GM23248 (cell line): Measurements from ENCODE around the gene BBS1. TPM values are rescaled to one million over a fixed set of nuclear protein-coding genes. Genes with fewer than 3 reads are reported as not detected.
"Not testable (repeated sequence)": the region's sequence is repeated elsewhere in the genome, so short reads cannot be mapped to it uniquely, and the experiment has no call there.

ENCODE experiments used
- DNase-seq: peaks from one replicate; pipeline ENCODE4 v3.0.0-alpha.2; 2015
- H2AFZ ChIP-seq: fragments of 200-600 bp; sonication (generic); 2 replicates; pipeline ENCODE4 v1.6.1; 2016; ENCODE audit warnings: antibody characterized with exemption
- H3F3A ChIP-seq: fragments of 200-600 bp; sonication (generic); 2 replicates; pipeline ENCODE4 v1.6.1; 2016; ENCODE audit warnings: mild to moderate bottlenecking, antibody characterized with exemption, mixed run types; ENCODE audit not compliant: insufficient read depth
- H3K27ac ChIP-seq: fragments of 200-600 bp; sonication (generic); 2 replicates; pipeline ENCODE4 v1.5.1; 2016; ENCODE audit warnings: mild to moderate bottlenecking
- H3K27me3 ChIP-seq: fragments of 200-600 bp; sonication (generic); replicated peaks from 2 replicates; pipeline ENCODE4 v1.6.1; 2016; ENCODE audit warnings: mild to moderate bottlenecking; ENCODE audit not compliant: insufficient read depth
- H3K36me3 ChIP-seq: fragments of 200-600 bp; sonication (generic); 2 replicates; pipeline ENCODE4 v1.6.1; 2016; ENCODE audit warnings: low read depth, mild to moderate bottlenecking
- H3K4me1 ChIP-seq: fragments of 200-600 bp; sonication (generic); 2 replicates; pipeline ENCODE4 v1.6.1; 2016; ENCODE audit warnings: mild to moderate bottlenecking; ENCODE audit not compliant: insufficient read depth
- H3K4me2 ChIP-seq: fragments of 200-600 bp; sonication (generic); one replicate; pipeline ENCODE4 v1.6.1; 2016; ENCODE audit warnings: mild to moderate bottlenecking; ENCODE audit not compliant: unreplicated experiment
- H3K4me3 ChIP-seq: fragments of 200-600 bp; sonication (generic); 2 replicates; pipeline ENCODE4 v1.5.1; 2016; ENCODE audit warnings: mild to moderate bottlenecking
- H3K79me2 ChIP-seq: fragments of 200-600 bp; sonication (generic); 2 replicates; pipeline ENCODE4 v1.6.1; 2016; ENCODE audit warnings: mild to moderate bottlenecking; ENCODE audit not compliant: insufficient read depth
- H3K9ac ChIP-seq: fragments of 200-600 bp; sonication (generic); 2 replicates; pipeline ENCODE4 v1.6.1; 2016; ENCODE audit warnings: mild to moderate bottlenecking
- H3K9me2 ChIP-seq: fragments of 200-600 bp; sonication (generic); 2 replicates; pipeline ENCODE4 v1.6.1; 2016; ENCODE audit warnings: mixed run types, mild to moderate bottlenecking, moderate library complexity; ENCODE audit not compliant: insufficient read depth
- H3K9me3 ChIP-seq: fragments of 200-600 bp; sonication (generic); one replicate; pipeline ENCODE4 v1.6.1; 2017; ENCODE audit warnings: low read depth
- H4K20me1 ChIP-seq: fragments of 200-600 bp; sonication (generic); 2 replicates; pipeline ENCODE4 v1.6.0; 2016; ENCODE audit not compliant: insufficient read depth
- EZH2 ChIP-seq: fragments of 200-600 bp; sonication (generic); IDR thresholded peaks from 2 replicates; pipeline ENCODE4 v1.6.1; 2018; ENCODE audit warnings: antibody characterized with exemption, mild to moderate bottlenecking; ENCODE audit not compliant: insufficient read depth, poor library complexity, severe bottlenecking
- EZH2phosphoT487 ChIP-seq: fragments of 200-600 bp; sonication (generic); IDR thresholded peaks from 2 replicates; pipeline ENCODE4 v1.6.1; 2018; ENCODE audit warnings: antibody characterized with exemption, moderate library complexity, mild to moderate bottlenecking, low read depth; ENCODE audit not compliant: insufficient read depth
- whole genome bisulfite sequencing, 2 experiments: methylation state at CpG; one replicate each; pipeline ENCODE4 v1.1.6; 2015 to 2017; ENCODE audit warnings: low lambda C conversion rate in 2 of 2, low coverage in 1 of 2; ENCODE audit errors: missing lambda C conversion rate in 2 of 2; 5-methylcytosine and 5-hydroxymethylcytosine counted together
- in situ Hi-C: fragments of 300-500 bp; cut with MboI; formaldehyde crosslinking; loops from 2 replicates; pipeline ENCODE4 v1.15.0; 2020
- polyA plus RNA-seq: library from polyadenylated mRNA; unstranded; fragments of >200 nt; fragmentation: Nextera tagmentation; extraction: Ambion mirVana; gene quantifications from 2 replicates; pipeline ENCODE4 v1.2.1, GENCODE V29; 2016
- total RNA-seq: library from RNA; depleted of rRNA; stranded (reverse); fragments of >200 nt; shearing (Covaris generic); gene quantifications from 2 replicates; pipeline ENCODE4 v1.2.3, GENCODE V29; 2014

BBS1 gene
- total and polyA plus RNA-seq, 2 experiments from 2014 or later = 20.2 to 39.1 TPM

- Histone ChIP-seq H3K36me3 (no peaks in the 10 kb centered on the region), H3K9me2 (no peaks in the 10 kb centered on the region), H3K27me3 (no peaks in the 10 kb centered on the region), H4K20me1 (no peaks in the 10 kb centered on the region), H3K9me3 (no peaks in the 10 kb centered on the region), H3K9ac (no peak overlapping the region; the same call in 1 of the 2 replicates), H3K4me2 (no peak overlapping the region), H3F3A (no peaks in the 10 kb centered on the region), H3K4me1 (peaks cover 15% of the 10 kb centered on the region; the same call in 1 of the 2 replicates), H3K4me3 (no peak overlapping the region), H2AFZ (no peak overlapping the region), H3K79me2 (peaks cover 7% of the 10 kb centered on the region; the same call in 1 of the 2 replicates), H3K27ac (no peak overlapping the region)
- in situ Hi-C loops = no loop called here
- WGBS, 2 experiments = 47 to 50% methylated on average over 10 of the region's 10 CpGs
- TF ChIP-seq EZH2 (no peak), EZH2phosphoT487 (no peak)
- peak; percentile 65 for DNase-seq
Observed at GRCh38 chr11:66542362-66542761, 31.9 kb downstream of the BBS1 start.

DNA sequence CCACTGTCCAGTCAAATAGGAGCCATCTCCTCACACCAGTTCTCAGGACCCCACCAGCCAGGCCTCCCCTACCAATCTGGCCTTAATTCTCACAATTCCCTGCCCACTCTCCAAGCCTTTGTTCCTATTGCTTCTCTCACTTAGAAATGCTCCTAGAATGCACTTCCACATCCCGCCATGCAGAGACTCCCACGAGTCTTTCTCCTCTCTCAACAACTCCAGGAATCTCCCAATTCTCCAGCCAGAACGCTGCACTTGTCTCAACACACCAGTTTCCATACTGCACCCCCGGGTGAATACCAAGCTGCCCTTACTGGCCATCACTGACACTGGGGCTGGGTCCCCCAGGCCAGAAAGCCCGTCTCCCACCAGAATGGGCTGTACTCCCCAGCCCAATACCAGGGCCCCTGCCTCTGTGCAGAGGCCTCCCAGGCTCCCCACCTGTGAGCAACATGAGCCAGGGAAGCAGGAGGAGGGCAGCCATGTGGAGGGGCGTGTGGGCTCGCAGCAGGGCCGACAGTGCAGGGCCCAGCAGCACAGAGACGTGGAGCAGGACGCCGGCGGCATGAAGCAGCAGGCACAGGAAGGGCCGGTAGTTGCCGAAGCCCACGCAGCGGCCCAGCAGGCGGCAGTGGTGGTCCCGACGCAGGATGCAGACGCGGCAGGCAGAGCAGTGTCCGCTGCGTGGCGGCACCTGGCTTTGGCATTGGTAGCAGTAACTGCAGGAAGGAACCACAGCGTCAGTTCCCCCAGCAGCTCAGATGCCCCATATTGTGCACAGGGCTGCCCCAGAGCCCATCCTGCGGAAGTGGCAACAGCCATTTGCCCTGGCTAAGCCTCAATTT lies 33.0 kb downstream of the BBS1 start:
- no peak for DNase-seq
- Histone ChIP-seq H3K9me2 (no peaks in the 10 kb centered on the region), H3K4me1 (peaks cover 15% of the 10 kb centered on the region; the same call in 1 of the 2 replicates), H3K36me3 (no peaks in the 10 kb centered on the region), H3K4me3 (no peak overlapping the region), H3K27ac (no peak overlapping the region), H3F3A (no peaks in the 10 kb centered on the region), H3K9me3 (no peaks in the 10 kb centered on the region), H3K79me2 (peaks cover 7% of the 10 kb centered on the region; the same call in 1 of the 2 replicates), H4K20me1 (no peaks in the 10 kb centered on the region), H3K27me3 (no peaks in the 10 kb centered on the region), H2AFZ (no peak overlapping the region), H3K4me2 (no peak overlapping the region), H3K9ac (no peak overlapping the region)
- WGBS, 2 experiments = 68 to 69% methylated on average over 25 to 26 of the region's 26 CpGs
- TF ChIP-seq EZH2phosphoT487 (no peak), EZH2 (no peak)
- in situ Hi-C loops = no loop called here

DNA sequence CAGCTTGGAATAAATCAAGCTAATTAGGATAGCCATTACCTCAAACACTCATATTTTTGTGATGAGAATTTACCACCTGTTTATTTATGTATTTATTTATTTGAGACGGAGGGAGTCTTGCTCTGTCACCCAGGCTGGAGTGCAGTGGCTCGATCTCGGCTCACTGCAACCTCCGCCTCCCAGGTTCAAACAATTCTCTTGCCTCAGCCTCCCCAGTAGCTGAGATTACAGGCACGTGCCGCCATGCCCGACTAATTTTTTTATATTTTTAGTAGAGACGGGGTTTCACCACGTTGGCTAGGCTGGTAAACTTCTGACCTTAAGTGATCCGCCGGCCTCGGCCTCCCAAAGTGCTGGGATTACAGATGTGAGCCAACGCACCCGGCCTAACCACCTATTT lies 34.5 kb downstream of the BBS1 start:
- 53 to 54% methylated on average over 14 of the region's 14 CpGs for WGBS, 2 experiments
- H3K4me2 ChIP-seq = peak overlapping the region; percentile 99
- H3F3A ChIP-seq, H3K27ac ChIP-seq, H3K9me3 ChIP-seq, in situ Hi-C loops, H3K36me3 ChIP-seq, DNase-seq, H3K79me2 ChIP-seq, H3K9me2 ChIP-seq, H4K20me1 ChIP-seq, H3K27me3 ChIP-seq: not testable (repeated sequence)
- H3K9ac ChIP-seq = peak overlapping the region; percentile 93
- H2AFZ ChIP-seq = peak overlapping the region; percentile 81; the same call in 1 of the 2 replicates
- peak overlapping the region; percentile 91 for H3K4me3 ChIP-seq
- peaks cover 15% of the 10 kb centered on the region; the same call in 1 of the 2 replicates for H3K4me1 ChIP-seq

- no peak for TF ChIP-seq EZH2
- TF ChIP-seq EZH2phosphoT487 = no peak
- WGBS, 2 experiments = 1% methylated on average over 46 to 61 of the region's 71 CpGs
- H3K27ac ChIP-seq = peak within 1 kb of the TSS; percentile 44
Observed at GRCh38 chr11:66545701-66546367, 35.4 kb downstream of the BBS1 start, which contains the start of gene ZDHHC24. ZDHHC24 (minus strand) TSS chr11:66546048; CDS start chr11:66546003, 45 bp downstream.

More at GRCh38 chr11:66545701-66546367, 35.4 kb downstream of the BBS1 start, which contains the start of gene ZDHHC24:
- no peaks in the 10 kb centered on the region for H4K20me1 ChIP-seq
- H3K9me3 ChIP-seq = no peaks in the 10 kb centered on the region
- DNase-seq = peak; percentile 99
- peak within 1 kb of the TSS; percentile 93 for H3K9ac ChIP-seq
- H3K4me2 ChIP-seq = peak within 1 kb of the TSS; percentile 99
- in situ Hi-C loops = no loop called here
- H2AFZ ChIP-seq = peak within 1 kb of the TSS; percentile 81
- H3K9me2 ChIP-seq = no peaks in the 10 kb centered on the region
- H3K79me2 ChIP-seq = peaks cover 7% of the 10 kb centered on the region; the same call in 1 of the 2 replicates
- H3F3A ChIP-seq = no peaks in the 10 kb centered on the region
- H3K36me3 ChIP-seq = no peaks in the 10 kb centered on the region
- H3K4me1 ChIP-seq = peaks cover 15% of the 10 kb centered on the region; the same call in 1 of the 2 replicates
- no peaks in the 10 kb centered on the region for H3K27me3 ChIP-seq
- peak within 1 kb of the TSS; percentile 91 for H3K4me3 ChIP-seq
